ENCODE data around the gene TFEC.

TFEC gene

GRCh38 chr7:115995701-115996100, 34.9 kb downstream of the TFEC start:
- TF ChIP-seq GABPA (IDR thresholded peaks at IDR 0.05; ENCODE audit: low read depth) (no peak), SPI1 (IDR thresholded peaks at IDR 0.05; ENCODE audit: borderline replicate concordance, low read depth) (no peak), POLR2AphosphoS5 (IDR thresholded peaks at IDR 0.05; ENCODE audit: low read depth) (no peak), CTCF (IDR thresholded peaks at IDR 0.05; ENCODE audit: insufficient read depth, low read length) (no peak)
- TF ChIP-seq, protein P1, sequence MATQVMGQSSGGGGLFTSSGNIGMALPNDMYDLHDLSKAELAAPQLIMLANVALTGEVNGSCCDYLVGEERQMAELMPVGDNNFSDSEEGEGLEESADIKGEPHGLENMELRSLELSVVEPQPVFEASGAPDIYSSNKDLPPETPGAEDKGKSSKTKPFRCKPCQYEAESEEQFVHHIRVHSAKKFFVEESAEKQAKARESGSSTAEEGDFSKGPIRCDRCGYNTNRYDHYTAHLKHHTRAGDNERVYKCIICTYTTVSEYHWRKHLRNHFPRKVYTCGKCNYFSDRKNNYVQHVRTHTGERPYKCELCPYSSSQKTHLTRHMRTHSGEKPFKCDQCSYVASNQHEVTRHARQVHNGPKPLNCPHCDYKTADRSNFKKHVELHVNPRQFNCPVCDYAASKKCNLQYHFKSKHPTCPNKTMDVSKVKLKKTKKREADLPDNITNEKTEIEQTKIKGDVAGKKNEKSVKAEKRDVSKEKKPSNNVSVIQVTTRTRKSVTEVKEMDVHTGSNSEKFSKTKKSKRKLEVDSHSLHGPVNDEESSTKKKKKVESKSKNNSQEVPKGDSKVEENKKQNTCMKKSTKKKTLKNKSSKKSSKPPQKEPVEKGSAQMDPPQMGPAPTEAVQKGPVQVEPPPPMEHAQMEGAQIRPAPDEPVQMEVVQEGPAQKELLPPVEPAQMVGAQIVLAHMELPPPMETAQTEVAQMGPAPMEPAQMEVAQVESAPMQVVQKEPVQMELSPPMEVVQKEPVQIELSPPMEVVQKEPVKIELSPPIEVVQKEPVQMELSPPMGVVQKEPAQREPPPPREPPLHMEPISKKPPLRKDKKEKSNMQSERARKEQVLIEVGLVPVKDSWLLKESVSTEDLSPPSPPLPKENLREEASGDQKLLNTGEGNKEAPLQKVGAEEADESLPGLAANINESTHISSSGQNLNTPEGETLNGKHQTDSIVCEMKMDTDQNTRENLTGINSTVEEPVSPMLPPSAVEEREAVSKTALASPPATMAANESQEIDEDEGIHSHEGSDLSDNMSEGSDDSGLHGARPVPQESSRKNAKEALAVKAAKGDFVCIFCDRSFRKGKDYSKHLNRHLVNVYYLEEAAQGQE (IDR thresholded peaks at IDR 0.05; ENCODE audit: insufficient replicate concordance, low read depth), result no peak
- no peak overlapping the region for H3K27ac ChIP-seq (replicated peaks)
- no peak for DNase-seq (ENCODE audit: low read depth in 1 of 2, low spot score in 1 of 2)
- H3K4me3 ChIP-seq (replicated peaks; ENCODE audit: insufficient read depth, low read length), result no peak overlapping the region
- no peaks in the 10 kb centered on the region for H3K27me3 ChIP-seq (ENCODE audit: insufficient read depth, poor library complexity, severe bottlenecking)

DNA sequence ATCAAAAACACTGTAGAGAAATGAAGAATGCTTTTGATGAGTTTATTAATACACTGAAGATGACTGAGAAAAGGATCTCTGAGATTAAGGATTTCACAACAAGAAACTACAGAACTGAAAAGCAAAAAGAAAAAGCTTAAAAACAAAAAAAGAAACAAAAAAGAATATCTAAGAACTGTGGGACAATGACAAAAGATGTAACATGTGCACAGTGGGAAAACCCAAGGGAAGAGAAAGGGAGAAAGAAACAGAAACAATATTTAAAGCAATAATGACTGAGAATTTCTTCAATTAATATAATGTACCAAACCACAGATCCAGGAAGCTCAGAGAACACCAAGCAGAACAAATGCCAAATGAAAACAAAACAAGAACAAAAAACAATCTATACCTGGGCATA, 42.2 kb downstream of the TFEC start:
- no peak for TF ChIP-seq GABPA (IDR thresholded peaks at IDR 0.05; ENCODE audit: low read depth)
- DNase-seq (ENCODE audit: low read depth in 1 of 2, low spot score in 1 of 2), result no peak
- Histone ChIP-seq H3K27me3 (ENCODE audit: insufficient read depth, poor library complexity, severe bottlenecking) (no peaks in the 10 kb centered on the region), H3K27ac (replicated peaks) (no peak overlapping the region), H3K4me3 (replicated peaks; ENCODE audit: insufficient read depth, low read length) (no peak overlapping the region)

DNA sequence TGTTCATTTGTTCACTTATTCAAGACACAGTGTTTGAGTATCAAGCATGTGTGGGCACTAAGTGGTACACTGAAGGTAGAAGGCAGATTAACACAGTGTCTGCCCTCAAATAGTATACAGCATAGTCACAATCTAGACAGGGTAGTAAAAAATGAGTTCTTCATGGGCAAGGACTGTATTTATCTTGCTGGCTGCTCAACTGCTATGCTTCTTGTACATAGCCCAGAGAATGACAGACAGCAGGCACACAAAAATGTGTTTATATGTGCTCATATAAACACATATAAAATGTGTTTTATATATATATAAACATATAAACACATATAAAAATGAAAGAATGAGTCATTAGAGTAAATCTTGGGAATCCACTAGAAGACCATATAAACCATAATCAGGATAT, 43.1 kb downstream of the TFEC start:
- no peak overlapping the region for H3K27ac ChIP-seq (replicated peaks)
- no peak overlapping the region for H3K4me3 ChIP-seq (replicated peaks; ENCODE audit: insufficient read depth, low read length)
- TF ChIP-seq SPI1 (IDR thresholded peaks at IDR 0.05; ENCODE audit: borderline replicate concordance, low read depth) (no peak), POLR2AphosphoS5 (IDR thresholded peaks at IDR 0.05; ENCODE audit: low read depth) (no peak), CTCF (IDR thresholded peaks at IDR 0.05; ENCODE audit: insufficient read depth, low read length) (no peak), GABPA (IDR thresholded peaks at IDR 0.05; ENCODE audit: low read depth) (no peak)
- TF ChIP-seq, protein P1 (IDR thresholded peaks at IDR 0.05; ENCODE audit: insufficient replicate concordance, low read depth), result no peak
- no peaks in the 10 kb centered on the region for H3K27me3 ChIP-seq (ENCODE audit: insufficient read depth, poor library complexity, severe bottlenecking)
- no peak for DNase-seq (ENCODE audit: low read depth in 1 of 2, low spot score in 1 of 2)

DNA sequence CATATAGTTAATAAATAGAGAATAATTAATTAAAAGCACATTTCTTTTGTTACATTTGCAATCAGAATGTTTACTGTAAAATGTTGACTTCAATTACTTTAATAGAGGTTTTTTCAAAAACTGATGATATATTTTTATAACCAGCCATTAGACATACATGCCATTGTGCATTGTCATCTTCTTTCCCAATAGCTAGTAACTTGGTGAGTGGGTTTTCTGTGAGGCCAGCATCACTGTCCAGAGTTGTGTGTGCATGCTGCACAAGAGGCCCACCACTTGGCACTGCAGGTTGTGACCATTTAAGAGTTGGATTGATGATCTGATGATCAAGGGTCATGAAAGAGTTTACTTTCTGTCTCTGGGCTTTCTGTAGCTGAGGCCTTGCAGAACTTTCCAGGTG, 46.5 kb downstream of the TFEC start:
- no peak for DNase-seq (ENCODE audit: low read depth in 1 of 2, low spot score in 1 of 2)
- H3K27ac ChIP-seq (replicated peaks), result no peak overlapping the region
- no peaks in the 10 kb centered on the region for H3K27me3 ChIP-seq (ENCODE audit: insufficient read depth, poor library complexity, severe bottlenecking)
- no peak for TF ChIP-seq CTCF (IDR thresholded peaks at IDR 0.05; ENCODE audit: insufficient read depth, low read length)
- no peak for TF ChIP-seq POLR2AphosphoS5 (IDR thresholded peaks at IDR 0.05; ENCODE audit: low read depth)
- no peak for TF ChIP-seq GABPA (IDR thresholded peaks at IDR 0.05; ENCODE audit: low read depth)
- H3K4me3 ChIP-seq (replicated peaks; ENCODE audit: insufficient read depth, low read length), result no peak overlapping the region

Measured in HL-60 (cell line).